ENCODE data around the gene CXCR5. TPM values are rescaled to one million over a fixed set of nuclear protein-coding genes. Genes with fewer than 3 reads are reported as not detected.
A peak's percentile ranks its signal among the peaks of the same experiment; 100 is the strongest.

Gene CXCR5
- total RNA-seq, 1 donor: not detected

DNA sequence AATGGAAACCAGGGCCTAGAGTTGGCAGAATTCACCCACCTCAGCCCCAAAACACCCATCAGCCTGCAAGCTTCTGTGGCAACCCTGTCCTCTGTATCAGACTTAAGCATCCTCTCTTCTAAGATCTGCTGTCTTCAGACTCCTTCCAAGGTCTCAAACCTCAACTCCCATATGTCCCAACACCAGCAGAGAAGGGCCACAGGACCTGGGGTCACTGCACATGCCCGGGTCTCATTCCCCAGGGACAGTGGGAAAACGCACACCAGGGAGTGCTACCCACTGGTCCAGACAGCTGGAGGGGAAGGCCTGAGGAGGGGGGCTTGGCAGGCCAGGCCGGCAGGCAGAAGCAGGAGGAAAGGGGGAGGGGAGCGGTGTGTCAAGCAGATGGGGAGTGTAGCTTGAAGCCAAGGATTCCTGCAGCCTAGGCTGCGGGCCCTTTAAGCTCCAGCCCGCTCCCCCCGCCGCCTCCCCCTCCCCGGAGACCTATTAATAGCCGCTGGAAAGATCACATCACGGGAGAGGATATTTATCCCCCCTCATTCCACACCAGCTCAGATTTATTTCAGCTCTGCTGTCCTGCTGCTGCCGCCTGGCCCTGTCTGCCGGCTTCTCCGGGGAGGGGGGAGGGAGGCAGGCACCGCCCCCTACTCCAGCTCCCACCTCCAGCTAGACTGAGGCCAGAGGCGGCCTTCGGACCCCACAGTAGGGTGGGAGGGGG lies 25.4 kb downstream of the CXCR5 start:
- peak; percentile 91 for DNase-seq (ENCODE audit: low read depth)
- TF ChIP-seq, protein P1, sequence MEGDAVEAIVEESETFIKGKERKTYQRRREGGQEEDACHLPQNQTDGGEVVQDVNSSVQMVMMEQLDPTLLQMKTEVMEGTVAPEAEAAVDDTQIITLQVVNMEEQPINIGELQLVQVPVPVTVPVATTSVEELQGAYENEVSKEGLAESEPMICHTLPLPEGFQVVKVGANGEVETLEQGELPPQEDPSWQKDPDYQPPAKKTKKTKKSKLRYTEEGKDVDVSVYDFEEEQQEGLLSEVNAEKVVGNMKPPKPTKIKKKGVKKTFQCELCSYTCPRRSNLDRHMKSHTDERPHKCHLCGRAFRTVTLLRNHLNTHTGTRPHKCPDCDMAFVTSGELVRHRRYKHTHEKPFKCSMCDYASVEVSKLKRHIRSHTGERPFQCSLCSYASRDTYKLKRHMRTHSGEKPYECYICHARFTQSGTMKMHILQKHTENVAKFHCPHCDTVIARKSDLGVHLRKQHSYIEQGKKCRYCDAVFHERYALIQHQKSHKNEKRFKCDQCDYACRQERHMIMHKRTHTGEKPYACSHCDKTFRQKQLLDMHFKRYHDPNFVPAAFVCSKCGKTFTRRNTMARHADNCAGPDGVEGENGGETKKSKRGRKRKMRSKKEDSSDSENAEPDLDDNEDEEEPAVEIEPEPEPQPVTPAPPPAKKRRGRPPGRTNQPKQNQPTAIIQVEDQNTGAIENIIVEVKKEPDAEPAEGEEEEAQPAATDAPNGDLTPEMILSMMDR (IDR thresholded peaks at IDR 0.05; ENCODE audit: insufficient read depth, low read length): no peak
- peak overlapping the region; percentile 63 for H3K4me3 ChIP-seq (ENCODE audit: low read depth, low read length)

DNA sequence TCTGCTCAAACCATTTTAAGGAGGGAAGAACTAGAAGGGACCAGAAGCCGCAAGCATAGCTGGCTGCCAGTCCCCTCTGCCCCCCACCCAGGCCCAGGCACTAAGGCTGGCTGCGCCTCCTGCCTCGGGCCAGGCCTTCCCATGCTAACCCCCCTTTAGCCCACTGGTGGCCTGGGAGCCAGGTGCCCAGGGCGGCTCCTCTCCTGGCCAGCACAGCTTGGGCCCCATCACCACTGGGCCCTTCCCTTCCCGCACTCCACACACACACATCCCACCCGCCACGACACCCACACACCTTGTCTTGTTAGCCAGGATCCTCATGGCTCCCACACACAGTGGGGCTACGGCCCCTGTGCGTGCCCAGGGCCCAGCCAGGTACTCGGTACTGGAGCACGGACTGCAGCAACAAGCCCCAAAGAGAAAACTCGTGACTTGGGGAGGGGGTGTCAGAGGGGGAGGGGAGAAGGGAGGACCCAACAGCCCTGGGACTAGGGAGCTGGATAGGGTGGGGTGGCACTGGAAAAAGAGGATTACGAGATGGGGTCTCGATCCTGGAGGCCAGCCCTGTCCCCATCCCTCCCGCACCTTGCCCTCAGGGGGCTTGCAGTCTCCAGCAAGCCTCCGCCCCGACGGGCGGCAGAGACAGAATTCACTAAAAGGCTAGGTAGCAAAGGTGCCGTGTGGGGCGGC lies 26.1 kb downstream of the CXCR5 start:
- TF ChIP-seq, protein P1 (IDR thresholded peaks at IDR 0.05; ENCODE audit: insufficient read depth, low read length): no peak
- H3K4me3 ChIP-seq (ENCODE audit: low read depth, low read length): peak overlapping the region; percentile 63
- DNase-seq (ENCODE audit: low read depth): no peak

DNA sequence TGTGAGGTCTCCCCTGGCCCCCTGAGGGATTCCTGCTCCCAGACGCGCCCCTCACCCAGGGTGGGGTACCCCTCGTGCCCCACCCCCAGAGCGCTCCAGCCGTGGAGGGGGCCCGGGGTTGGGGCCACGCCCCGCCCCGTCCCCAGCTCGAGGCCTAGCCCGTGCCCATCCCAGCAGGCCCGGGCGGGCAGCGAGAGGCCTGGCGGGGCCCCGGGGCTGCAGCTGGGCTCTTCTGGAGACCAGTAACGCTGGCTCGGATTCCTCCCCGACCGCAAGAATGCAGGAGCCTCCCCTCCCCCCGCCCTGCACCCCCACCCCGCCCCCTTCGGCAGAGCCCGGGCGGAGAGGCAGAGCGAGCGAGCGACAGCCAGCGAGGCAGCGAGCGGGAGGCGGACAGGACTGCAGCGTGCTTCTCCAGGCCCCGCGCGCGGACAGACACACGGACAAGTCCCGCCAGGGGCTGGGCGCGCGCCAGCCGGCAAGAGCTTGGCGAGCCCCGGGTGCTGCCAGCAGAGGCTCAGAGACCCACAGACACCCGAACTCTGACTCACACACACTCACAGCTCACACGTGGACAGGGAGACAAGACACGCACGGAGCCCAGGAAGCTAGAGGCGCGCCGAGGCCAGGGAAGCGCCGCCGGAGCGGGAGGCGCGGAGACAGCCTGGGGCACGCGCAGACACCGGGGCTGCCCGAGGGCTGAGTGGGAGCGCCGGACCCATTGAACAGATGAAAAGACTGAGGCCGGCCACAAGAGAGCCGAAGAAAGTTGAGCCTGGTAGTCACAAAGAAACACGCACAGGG lies 26.8 kb downstream of the CXCR5 start:
- peak overlapping the region; percentile 63 for H3K4me3 ChIP-seq (ENCODE audit: low read depth, low read length)
- TF ChIP-seq, protein P1 (IDR thresholded peaks at IDR 0.05; ENCODE audit: insufficient read depth, low read length): no peak
- DNase-seq (ENCODE audit: low read depth): peak; percentile 95

DNA sequence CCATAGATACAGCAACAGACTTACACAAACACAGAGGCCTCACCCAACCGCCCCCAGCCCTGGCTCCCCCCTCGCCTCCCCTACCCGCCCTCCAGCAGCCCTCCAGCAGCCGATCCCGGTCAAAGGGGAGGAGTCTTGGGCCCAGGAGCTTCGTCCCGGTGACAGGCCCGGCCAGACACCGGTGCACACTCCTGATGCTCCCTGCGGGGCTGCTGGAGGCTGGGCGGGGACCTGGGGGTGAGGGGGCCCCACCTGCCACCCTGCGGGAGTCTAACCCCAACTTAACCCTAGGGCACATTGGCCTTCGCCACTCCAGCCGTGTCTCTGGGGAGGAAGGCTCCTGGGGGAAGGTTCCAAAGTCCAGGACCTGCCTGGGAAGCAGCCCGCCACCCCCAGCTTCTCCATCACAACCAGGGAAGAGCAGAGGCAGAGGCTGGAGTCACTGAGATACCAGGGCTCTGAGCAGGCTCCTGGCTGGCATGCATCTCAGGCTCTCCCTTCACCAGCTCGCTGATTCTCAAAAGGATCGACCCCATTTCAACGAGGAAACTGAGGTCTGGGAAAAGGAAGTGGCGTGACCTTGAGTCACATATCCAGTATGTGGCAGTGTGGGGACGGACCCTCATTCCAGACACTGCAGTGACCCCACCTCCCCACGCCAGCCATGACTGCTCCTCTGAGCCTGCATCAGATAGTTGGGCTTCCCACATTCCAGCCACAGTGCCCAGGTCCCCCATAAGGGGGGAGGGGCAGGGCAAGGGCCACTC lies 27.6 kb downstream of the CXCR5 start:
- DNase-seq (ENCODE audit: low read depth): peak; percentile 34
- TF ChIP-seq, protein P1 (IDR thresholded peaks at IDR 0.05; ENCODE audit: insufficient read depth, low read length): no peak
- H3K4me3 ChIP-seq (ENCODE audit: low read depth, low read length): peak overlapping the region; percentile 48

DNA sequence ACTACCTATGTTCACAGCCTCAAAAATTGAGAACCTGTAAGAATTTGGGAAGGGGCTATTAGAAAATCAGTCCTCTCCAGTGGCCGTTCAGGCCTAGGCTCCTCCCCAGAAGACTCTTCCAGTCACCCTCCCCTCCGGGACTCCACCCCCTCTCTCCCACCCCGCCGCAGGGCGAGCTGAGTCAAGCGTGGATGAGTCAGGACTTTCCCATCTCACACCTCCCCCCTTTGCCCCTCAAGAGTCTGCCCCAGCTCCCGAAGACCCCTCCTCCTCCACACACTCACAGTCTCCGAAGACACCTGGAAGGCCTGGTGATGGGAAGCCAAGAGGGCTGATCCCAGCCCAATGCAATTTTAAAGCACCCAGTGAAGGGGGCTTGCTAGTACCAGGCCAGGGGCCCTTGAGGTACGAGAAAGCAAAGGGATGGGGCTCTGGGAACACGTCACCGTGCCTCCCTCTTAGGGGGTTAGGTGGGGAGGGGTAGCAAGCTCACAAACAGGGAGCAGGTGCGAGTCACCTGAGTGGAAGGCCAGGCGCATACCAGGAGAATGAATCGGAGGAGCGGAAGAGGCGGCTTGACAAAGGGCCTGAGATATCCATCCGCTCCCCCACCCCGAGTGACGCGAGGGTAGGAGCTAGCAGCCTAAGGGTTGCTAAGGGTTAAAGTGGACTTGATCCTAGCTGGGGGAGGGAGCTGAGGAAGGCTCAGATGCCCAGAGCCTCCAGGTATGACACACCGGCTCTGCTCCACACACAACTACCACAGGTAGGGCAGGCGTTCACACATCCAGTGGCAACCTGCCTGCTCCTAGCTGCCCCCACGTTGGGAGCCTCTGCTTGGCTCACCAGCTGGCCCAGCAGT lies 28.4 kb downstream of the CXCR5 start:
- peak overlapping the region; percentile 48 for H3K4me3 ChIP-seq (ENCODE audit: low read depth, low read length)
- TF ChIP-seq, protein P1 (IDR thresholded peaks at IDR 0.05; ENCODE audit: insufficient read depth, low read length): no peak
- DNase-seq (ENCODE audit: low read depth): peak; percentile 80
